CD4-positive, alpha-beta T cell treated with Interleukin-4 for 1 hour (primary cell): ENCODE results near the gene TSHZ2.
"Not testable (repeated sequence)": the region's sequence is repeated elsewhere in the genome, so short reads cannot be mapped to it uniquely, and the experiment has no call there.

Experiments used
- DNase-seq, 2 donors: peaks; one replicate each; pipeline ENCODE4 v3.0.0-alpha.2; 2020 to 2022

The TSHZ2 gene

DNA sequence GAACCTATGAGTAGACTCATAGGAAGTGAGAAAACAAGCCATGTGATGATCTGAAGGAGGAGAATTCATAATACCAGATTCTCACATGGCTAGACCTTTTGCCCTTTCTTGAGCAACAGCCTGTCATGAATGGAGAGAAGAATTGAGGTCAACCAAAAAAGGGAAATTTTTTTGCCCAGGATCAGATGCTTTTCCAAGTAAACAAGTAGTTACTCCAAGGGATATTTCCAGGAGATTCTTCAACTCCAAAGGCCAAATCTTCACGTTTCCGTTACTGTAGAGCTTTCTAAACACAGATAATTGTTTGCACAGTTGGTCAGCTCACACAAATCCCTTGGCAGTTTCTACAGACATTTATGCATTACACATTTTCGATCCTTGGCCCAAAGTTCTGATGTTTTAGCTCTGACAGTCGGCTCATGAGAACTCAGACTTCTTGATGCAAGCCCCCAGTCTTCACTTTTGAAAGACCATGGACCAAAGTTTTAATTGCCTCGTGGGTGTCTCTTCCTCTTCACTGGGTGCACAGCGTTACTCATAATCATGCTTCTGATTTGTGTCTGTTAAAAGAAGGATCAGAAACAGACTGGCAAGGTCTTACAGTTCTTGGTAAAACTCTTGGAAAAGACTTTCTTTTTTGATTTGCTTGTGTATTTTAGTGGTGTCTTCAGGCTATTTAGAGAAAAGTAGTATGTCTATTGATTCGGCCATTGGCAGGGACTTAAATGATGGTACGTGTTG, 115.0 kb downstream of the TSHZ2 start:
- no peak for DNase-seq

DNA sequence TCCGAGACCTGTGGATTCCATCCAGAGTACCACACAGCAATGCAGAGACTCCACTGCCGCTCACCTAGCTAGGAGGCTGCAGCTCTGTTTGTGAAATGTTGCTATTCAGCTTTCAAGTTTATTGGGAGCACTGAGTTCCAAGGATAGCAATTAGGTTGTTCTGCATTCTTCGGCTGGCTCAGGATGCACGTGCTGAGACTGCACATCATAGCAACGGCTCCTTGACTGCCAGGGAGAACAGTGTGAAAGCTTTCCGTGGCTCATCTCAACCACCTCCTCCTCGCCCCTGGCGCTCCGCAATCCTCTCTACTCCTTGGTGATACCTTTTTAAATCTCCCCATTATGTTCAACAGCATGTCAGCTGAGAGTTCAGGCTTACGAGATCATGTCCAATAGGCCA, 116.6 kb downstream of the TSHZ2 start:
- DNase-seq = no peak

DNA sequence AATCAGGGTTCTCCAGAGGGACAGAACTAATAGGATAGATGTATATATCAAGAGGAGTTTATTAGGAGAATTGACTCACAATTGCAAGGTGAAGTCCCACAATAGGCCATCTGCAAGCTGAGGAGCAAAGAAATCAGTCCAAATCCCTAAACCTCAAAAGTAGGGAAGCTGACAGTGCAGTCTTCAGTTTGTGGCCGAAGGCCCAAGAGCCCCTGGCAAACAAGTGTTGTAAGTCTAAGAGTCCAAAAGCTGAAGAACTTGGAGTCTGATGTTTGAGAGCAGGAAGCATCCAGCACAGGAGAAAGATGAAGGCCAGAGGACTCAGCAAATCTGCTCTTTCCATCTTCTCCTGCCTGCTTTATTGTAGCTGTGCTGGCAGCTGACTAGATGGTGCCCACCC, 117.7 kb downstream of the TSHZ2 start:
- DNase-seq = not testable (repeated sequence)

DNA sequence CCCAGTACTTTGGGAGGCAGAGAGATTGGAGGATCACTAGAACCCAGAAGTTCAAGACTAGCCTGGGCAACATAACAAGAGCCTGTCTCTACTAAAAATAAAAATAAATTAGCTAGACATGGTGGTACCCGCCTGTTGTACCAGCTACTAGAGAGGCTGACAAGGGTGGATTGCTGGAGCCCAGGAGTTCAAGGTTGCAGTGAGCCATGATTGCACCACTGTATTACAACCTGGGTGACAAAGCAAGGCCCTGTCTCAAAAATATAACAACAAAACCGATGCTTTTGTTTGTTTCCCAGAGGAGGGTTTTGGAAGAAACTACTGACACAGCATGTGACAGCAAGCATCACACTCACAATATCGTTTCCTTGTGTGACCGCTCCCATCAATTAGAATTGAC, 119.6 kb downstream of the TSHZ2 start:
- DNase-seq = no peak

DNA sequence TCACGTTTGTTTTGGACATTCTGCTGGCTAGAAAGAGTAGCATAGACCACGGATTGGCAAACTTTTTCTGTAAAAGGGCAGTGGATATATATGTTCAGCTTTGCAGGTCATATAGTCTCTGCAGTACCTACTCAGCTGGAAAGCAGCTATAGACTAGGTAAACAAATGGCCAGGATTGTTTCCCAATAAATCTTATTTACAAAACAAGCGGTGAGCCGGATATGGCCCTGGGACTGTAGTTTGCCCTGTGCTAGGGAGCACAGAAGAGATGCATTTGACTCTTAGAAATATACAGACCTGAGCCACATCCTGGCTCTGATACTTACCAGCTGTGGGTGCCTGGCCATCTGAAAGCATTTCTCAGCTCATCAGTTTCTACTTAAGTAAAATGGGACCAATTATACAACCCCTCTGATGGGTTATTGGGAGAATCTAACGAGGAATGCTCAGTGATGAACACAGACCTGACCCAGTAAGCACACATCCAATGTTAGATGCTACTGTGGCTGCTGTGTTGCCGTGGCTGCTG, 120.7 kb downstream of the TSHZ2 start:
- no peak for DNase-seq

DNA sequence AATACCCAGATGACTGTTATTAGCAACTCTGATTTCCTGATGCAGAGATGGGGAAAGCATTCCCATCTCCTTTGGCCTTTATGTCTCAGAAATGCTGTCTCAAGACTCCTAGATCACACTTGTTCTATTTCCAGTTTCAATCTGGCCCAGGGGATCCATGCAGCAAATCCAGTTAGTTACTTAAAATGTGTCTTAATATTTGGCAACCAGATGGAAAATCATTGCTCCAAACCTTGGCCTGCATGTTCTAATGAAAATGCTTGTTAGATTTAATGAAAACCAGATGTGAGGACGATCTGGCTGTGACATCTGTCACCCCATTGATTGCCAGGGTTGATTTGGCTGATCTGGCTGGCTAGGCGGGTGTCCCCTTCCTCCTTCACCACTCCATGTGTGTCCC, 125.2 kb downstream of the TSHZ2 start:
- DNase-seq = no peak

DNA sequence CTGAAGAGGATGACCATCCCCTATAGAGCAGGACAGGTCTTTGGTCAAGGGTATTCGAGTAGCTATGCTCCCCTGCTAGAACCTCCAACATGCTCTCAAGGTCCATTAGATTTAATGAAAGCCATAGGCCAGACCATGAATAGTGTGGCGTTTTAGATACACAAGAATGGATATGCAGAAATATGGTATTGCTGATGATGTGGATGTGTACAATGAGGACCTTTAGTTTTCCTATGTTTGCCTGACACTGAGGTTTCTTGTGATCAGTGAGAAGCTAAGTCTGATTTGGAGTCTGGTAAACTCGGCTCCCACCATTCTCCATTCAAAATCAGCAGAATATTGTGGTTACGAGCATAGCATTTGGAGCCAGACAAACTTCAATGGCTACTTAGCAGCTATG, 125.6 kb downstream of the TSHZ2 start:
- DNase-seq = no peak

DNA sequence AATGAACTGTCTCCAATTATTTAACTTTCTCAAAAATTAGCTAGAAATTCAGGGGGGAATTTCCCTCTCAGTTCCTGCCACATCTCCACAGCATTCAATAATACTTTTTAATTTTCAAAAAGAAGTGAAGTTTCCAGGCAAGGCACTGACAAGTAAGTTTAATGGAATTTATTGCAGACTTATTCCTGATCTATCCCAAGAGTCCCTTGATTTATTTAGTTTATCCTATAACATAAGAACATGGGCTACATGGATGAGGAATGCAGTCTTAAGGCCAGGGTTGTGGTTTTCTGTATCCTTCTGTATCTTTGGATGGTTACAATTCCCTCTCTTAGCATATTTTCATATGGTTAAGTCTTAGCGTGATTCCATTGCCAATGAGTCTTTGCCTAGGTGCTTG, 126.5 kb downstream of the TSHZ2 start:
- no peak for DNase-seq

DNA sequence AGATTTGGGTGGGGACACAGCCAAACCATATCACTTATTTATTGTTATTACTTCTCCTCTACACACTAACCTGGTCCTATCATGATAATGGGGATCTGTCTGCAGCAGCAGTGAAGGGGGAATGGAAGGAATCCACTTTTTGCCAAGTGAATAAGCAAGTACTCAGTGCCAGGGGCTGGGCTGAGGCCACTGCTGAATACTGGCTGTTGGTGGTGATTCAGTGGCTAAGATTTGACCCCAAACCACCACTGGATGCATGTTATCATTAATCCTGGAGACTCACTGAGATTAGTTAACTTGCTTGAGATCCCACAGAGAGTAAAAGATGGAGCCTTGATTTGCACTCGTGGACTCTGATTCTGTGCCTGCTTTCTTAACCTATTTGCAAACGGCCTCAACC, 127.7 kb downstream of the TSHZ2 start:
- no peak for DNase-seq

DNA sequence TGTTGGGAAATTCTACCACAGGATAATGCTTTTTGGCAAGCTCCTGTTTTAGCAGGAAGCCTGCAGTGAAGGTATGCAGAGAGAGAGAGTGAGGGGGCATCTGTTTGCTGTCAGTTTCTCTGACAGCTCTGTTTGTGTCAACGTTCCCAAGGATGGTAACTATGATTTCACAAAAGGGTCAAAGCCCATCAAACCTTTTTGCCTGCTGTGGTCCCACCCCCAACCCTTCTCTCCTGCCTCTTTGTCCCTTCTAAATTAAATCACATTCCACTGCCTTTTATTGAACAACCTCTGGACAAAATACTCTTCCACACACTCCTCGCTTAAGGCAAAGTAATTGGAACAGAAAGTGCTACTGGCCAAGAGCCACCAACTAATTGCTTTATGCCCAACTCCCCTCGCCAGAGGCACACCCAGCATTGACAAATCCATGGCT, 128.3 kb downstream of the TSHZ2 start:
- no peak for DNase-seq

DNA sequence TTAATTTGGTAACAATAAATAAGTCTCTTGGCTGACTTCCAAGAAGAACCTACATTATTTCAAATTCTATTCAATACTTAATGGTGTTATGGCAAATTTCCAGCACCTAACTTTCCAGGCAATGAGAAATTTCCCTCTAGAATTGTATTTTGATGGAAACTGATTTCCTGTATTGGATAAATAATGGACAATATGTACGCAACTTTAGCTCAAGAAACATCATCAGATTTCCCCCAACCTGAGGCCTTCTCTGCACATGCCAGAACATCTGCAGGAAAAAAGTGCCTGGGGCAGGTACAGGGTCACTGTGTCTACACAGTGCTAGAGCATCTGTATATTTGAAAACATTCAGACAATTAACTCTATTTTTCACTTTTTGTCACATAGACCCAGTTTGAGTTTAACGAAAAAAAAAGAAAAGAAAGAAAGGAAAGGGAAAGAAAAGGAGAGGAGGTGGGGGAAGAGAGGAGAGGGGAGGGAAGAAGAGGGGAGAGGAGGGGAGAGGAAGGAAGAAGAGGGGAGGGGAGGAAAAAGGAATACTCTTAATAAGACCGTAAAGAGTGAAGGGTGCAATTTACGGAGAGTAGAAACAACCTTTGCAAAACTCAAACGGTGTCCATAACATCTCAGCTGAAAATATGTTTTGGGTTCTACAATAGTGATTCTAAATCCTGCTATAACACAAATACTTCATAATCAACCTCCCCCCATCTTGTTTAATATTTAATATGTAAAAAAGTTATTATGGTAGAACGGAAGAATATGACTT, 130.0 kb downstream of the TSHZ2 start:
- DNase-seq = no peak

DNA sequence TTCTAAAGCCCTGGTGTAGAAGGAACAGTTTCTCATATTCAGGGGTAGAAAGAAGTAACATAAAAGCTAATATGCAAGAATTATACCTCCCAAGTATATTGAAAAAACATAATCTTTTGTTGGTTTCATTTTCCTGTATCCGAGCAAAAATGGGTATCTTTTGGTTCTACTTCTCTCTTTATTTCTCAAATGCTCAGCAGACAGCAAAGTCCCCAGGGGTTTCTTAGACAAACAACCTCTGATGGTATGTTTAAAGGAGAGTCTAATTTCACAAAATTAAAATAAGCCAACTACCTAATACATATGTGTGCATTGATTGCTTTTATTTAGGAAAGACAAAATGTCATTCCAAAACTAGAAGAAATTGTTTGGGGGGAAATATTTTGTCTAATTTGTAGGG, 131.0 kb downstream of the TSHZ2 start:
- no peak for DNase-seq

DNA sequence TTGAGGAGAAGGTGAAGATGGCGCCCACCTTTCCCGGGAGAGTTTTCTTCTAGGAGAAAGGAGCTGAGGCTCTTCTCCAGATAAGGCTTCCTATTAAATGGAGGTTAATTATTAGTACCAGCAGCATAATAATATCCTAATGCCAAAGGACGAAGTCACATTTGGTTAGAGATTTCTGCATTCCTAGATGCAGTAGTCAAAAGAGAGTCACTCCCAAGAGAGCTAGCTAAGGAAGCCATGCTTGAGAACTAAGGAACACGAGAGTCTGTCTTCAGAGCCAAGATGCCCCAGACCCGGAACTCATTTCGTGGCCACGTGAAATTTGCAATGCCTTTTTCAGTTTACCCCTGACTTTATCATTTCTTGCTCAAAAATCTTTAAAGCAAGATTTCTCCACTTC, 132.7 kb downstream of the TSHZ2 start:
- no peak for DNase-seq

DNA sequence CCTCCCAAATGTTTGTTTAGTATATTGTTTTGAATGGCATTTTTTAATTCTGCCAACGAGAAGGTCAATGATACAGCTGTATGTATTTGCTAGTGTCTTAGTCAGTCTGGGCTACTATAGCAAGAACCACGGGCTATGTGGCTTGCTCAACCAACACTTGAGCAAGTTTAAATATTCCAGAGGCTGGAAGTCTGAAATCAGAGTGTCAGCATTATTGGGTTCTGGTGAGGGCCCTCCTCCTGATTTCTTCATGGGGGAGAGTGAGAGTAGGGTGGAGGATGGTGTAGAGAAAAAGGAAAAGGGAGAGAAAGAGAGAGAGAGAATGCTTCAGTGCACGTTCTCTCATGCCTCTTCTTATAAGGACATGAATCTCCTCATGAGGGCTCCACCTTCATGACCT, 144.6 kb downstream of the TSHZ2 start:
- DNase-seq = no peak

DNA sequence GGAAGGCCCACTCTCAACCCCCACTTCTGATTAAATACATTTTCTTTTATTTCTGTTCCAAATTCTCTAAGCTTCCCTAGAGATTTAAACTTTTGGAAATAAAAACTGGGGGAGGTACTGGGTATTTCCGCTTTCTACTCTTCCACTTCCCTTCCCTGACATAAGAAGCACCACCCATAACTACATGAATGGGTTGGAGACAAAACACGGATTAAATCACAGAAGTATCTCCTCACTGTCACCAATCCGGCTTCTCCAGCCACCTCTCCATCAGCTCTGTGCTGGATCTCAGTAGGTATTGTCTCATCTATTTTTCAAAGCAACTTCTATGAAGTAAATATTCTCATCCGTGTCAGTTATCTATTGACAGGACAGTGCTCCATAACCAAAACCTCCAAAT, 150.7 kb downstream of the TSHZ2 start:
- DNase-seq = no peak

DNA sequence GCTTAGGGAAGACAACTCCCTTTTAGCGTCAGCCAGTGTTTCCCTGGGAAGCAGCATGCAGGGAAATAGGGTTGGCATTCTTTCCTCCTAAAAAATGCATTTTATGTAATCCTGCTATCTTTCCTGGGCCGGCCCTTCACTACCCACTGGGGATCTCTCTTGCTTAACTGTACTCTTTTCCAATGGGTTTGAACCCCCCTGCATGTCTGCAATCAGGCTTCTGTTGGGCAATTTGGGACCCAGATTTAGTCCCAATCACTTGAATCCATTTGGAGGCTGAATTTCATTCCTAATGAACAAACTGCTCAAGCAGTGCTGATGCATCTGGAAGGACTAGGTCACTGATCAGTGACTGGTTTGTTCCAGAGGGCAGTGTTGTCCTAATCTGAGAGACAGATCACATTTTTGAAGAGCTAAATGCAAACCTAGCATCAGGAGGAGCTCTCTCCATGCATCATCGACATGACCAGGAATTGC, 152.0 kb downstream of the TSHZ2 start:
- no peak for DNase-seq

DNA sequence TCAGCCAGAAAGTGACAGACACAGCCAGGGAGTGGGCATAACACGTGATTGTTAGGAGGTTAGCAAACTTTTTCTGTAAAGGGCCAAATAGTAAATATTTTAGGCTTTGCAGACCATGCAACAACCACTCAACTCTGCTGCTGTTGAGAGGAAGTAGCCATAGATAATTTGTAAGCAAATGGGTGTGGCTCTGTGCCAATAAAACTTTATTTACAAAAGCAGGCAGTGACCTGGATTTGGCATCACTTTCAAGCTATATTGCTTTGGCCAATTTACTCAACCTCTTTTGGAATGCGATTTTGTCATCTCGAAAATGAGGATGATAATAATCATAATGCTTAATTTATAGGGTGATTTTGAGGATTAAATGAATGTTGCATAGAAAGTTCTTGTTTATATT, 152.6 kb downstream of the TSHZ2 start:
- no peak for DNase-seq

DNA sequence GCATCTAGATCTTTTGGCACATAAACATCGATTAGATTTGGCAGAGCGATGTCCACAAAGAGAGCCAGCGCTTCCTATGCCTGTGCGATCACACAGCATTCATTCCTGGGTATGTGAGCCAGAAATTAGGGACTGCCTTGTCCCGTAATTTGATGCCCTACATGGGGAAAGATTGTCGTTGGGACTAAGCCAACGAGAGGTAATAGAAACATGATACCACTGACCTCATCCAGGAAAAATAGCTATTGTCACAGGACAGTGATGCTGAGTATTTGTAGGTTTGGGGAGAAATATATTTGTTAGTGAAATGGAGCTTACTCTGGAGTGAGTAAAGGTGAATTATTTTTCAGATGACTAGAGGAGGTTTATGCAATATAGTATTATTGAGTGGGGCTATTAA, 154.0 kb downstream of the TSHZ2 start:
- DNase-seq = no peak

DNA sequence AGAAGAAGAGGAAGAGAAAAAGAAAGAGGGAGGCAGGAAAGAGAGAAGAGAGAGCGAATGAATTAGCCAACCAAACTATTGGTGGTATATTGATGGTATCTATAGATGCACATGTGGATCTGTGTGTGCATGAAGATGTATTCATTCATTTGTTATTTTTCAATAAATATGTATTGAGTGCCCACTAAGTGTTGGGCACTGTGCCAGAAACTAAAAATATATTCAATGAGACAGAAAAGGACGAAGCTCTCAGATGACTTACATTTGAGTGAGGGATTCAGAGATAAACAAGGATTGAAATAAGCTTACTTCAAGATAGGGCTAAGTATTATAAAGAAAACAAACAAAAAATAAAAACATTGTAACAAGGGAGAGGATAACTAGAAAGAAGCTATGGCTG, 154.9 kb downstream of the TSHZ2 start:
- no peak for DNase-seq

DNA sequence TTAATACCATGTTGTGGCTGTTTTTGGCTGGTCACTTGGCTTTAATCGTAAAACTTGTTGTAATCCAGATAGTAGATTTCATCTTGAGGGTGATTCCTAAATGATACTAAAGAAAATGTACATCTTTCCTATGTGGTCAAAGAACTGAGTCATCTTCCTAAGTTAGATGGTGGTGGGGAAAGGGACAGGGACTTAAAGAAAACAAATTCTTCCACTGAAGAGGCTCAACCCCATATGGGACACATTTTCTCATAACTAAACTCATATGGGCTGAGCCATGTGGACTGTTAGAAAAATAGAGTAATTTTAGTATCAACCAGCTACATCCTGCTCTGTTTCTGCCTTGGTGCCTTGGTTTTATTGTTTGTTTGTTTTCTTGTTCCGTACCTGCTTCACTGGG, 155.8 kb downstream of the TSHZ2 start:
- no peak for DNase-seq

DNA sequence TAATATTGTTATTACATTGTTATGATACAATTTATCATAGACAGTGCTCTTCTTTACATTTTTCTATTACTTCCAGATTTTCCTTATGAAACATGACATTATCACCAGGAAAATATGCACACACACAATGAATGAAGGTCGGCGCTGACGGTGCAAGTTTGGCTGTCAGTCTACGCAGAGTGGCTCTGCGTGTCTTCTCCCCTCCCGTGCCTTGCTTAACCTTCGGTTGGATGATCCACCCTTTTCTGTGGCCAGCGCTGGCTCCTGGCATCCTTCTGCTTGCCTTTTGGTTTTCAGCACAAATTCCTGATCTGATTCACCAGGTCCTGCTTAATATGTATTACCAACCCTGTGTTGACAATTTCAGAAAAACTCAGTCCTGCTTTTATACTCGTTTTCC, 157.4 kb downstream of the TSHZ2 start:
- no peak for DNase-seq

DNA sequence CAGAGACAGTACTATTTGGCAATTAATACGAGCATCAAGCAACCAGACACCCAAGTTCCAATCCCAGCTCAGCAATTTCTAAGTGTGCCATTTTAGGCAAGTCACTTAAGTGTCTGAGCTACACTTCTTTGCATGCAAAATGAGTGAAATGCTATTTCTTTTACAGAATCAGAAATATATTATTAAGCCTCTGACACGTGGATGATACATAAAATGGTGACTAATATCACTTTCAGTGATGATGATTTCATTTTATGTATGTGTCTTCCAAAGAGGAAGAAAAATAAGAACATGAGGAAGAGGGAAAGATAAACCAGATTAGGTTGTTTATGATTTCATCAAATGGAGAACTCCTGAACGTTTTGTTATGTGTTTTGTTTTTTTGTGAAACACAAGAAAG, 158.6 kb downstream of the TSHZ2 start:
- no peak for DNase-seq

DNA sequence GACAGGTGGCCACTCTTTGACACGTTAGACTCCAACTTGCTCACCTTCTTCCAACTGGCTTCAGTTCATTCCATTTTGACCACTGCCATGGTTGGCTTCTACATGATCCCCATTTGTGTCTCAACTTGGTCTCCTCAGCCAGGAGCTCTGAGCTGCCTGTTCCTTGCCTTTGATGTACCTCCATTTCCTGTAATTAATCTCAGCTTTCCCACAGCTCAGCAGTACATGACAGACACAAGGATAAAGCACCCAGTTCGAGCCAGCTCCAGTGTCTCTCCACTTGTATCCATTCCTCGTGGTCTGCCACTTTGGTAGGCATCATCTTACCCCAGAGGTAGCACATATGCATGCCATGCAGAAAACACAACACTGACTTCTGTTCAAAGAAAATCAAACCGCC, 161.0 kb downstream of the TSHZ2 start:
- no peak for DNase-seq

DNA sequence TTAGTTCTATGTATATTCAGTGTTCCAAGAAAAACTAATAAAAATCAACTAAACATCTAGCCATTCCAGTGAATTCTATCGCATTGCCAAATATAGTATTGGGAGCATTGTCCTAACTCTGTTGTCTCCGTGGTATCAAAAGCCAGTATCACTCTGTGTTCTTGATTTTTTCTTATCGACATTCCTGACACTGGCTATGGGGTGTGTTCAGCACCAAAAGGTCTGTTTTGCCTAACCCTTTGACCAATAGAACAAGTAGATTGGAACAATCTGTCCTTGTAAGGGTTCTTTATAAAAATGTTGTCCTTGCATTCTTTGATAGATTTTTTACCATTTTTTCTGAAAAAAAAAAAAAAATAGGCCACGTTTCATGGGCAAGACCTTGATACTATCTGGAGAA, 161.5 kb downstream of the TSHZ2 start:
- no peak for DNase-seq
